Skin of body (tissue), 2 donors: ENCODE data around the gene PSMC5. TPM values are rescaled to one million over a fixed set of nuclear protein-coding genes. Genes with fewer than 3 reads are reported as not detected.
"Not testable (repeated sequence)": the region's sequence is repeated elsewhere in the genome, so short reads cannot be mapped to it uniquely, and the experiment has no call there.

ENCODE experiments used
- DNase-seq: peaks from one replicate; lab custom pipeline; 2025; lab: John Stamatoyannopoulos, UW
- total RNA-seq: library from RNA; depleted of rRNA; stranded (reverse); fragments of >200 nt; gene quantifications from one replicate; pipeline ENCODE4 v1.2.3, GENCODE V29; 2014

The PSMC5 gene
- total RNA-seq, 1 donor from 2014 or later = 48.3 TPM

DNA sequence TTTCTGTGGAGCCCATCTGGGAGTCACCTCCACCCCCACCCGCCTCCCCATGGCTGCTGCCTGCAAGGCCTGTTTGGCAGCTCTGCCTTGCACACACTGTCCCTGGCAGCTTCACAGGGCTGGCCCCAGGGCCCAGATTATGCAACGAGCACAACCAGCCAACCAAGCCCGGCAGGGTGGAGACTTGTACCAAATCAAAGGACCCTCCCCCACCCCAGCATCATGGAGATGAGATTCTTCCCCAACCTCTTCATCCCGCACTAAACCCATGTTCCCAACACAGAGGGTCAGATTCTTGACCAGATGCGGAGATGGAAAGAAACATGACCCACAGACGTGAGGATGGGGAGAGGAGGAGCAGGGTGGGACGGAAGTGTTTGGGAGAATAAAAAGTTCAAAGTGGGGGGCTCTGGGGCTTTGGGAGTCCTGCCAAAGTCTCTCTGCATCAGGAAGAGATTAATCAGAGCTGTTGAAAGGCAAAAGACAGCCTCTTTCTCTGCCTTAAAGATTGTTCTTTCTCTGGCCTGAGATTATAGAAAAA, 11.5 kb downstream of the PSMC5 start:
- peak; percentile 97 for DNase-seq

DNA sequence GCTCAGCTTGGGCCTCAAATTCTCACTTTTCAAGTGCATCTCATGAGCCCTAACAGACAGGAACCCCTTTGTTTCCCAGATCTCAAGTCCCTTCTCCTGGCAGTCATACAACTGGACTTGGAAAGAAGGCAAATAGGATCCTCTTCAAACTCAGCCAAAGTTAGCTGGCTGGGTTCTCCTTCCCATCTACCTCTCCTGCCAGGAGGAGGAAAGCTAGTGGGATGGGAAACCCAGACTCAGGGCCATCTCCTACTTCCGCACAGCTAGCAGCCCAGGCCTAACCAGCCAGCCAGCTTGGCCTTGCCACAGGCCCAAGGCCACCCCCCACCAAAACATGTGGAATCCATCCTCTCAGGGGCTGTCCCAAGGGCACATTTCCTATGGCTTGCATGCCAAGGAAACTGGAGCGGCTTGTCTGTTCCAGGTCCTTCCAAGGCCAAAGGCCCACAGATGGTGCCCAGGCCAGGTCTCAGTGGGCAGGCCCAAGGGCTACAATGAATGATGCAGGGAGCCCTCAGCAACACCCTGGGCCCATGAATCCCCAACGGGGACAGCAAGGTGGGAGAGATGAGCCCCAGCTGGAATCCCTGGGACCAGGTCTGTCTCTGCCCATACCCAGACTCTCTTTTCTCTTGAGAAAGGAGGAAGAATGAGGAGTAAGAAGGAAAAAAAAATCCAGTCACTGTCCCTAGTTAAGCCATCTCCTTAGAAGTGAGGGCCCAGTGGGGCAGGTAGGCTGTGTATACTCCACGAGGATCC, 13.5 kb downstream of the PSMC5 start:
- DNase-seq = peak; percentile 36

DNA sequence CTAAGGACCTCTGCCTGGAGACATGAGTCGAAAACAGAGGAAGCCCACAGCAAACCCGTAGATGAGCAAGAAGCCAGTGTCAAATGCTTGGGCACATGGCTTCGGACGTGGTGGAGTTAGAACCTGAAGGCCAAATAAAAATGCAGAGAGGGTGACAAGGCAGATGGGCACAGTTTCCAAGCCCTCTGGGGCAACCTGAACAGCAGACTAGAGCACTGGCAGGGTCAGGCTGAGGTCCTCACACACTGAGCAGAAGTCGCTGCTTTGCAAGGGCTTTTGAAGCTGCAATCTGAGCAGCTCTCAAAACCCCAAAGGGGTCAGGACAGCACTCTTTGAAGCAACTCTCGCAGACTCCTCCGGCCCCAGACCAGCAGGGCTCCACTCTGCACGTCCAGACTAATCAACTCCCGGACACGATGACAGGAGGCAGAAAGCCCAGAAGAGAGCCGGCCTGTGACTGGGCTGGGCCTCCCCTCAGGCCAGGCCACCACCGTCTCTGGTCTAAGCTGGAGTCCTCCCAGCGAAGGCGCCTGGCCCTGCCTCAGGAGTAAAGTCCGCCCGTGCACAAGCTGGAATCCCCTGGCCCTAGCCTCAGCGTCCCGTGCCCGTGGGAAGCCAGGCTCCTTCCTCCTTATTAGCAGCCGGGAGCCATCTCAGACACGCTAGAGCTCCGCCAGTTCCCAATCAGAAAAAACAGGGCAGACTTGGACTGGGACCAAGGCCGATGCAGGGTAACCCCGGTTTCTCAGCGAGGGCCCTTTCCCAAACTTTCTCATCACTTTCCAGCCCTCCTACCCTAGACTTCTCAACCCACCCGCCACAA, 14.3 kb downstream of the PSMC5 start:
- DNase-seq = no peak

DNA sequence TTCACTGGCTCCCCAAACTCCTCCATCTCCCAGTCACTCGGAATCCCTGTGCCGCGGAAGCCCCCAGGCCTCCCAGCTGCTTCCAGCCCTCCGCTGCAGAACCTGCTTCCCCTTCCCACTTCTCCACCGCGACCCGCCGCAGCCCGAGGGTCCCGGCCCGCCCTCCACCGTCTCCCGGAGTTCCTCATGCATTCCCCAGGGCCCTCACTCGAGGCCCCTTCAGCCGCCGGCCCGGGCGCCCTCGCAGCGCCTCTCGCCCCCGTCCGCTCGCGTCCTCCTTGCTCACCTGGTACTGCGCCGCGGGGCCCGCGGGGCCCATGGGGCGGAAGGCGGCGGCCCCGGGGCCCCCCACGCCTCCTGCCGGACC, 14.9 kb downstream of the PSMC5 start:
- no peak for DNase-seq

DNA sequence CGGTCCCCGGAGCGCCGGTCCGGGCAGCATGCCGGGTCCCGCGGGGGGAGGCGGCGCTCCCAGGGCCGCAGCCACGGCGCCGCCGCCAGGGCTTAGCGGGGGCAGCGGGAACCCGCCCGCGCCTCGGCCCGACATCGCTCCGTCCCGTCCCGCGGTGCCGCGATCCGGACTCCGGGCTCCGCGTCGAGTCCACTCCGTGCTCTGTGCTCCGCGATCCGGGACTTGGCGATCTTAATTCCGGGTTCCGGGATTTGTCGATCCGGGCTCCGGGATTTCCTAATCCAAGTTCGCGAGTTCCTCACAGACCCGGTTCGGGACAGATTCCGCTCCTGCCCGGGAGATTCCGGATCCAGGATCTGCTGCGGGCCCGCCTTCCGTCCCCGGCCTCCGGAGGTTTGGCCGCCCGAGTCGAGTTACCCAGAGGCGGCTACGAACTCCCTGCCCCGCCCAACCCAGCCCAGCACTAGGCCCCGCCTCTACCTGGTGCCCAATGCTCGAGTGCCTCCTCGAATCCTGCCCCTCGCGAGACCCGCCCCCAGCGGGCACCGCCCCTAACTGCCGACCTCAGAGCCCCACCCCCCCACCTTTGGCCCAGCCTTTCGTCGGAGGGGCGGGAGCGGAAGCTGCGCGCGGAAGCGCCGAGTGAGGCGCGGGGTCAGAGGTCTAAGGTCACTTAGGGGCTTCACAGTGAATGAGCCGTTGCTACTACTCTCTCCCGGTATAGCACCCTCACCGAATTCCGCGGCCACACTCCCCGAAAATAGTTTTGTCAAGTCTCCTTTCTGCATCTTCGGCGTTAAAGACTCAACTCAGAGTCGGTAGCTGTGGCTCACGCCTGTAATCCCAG, 15.5 kb downstream of the PSMC5 start, which contains the start of gene SMARCD2:
Gene SMARCD2, minus strand, starts transcription at position 146 of the 847 bp plus-strand sequence. Its CDS starts 11 bp downstream, at position 135.
- peak; percentile 100 for DNase-seq

DNA sequence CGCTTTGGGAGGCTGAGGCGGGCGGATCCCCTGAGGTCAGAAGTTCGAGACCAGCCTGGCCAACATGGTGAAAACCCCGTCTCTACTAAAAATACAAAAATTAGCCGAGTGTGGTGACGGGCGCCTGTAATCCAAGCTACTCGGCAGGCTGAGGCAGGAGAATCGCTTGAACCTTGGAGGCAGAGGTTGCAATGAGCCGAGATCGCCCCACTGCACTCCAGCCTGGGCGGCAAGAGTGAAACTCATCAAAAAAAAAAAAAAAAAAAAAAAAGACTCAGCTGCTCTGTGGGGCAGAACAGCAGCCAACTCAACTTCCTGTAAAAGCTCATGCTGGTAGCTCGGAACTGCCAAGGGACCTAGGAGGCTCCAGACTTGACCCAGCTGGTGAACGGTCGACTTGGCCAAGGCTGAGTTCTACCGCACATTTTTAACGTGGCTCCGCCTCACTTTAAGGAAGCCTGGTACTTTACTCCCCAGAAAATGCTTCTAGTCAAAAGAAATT, 16.2 kb downstream of the PSMC5 start:
- DNase-seq = peak; percentile 47

DNA sequence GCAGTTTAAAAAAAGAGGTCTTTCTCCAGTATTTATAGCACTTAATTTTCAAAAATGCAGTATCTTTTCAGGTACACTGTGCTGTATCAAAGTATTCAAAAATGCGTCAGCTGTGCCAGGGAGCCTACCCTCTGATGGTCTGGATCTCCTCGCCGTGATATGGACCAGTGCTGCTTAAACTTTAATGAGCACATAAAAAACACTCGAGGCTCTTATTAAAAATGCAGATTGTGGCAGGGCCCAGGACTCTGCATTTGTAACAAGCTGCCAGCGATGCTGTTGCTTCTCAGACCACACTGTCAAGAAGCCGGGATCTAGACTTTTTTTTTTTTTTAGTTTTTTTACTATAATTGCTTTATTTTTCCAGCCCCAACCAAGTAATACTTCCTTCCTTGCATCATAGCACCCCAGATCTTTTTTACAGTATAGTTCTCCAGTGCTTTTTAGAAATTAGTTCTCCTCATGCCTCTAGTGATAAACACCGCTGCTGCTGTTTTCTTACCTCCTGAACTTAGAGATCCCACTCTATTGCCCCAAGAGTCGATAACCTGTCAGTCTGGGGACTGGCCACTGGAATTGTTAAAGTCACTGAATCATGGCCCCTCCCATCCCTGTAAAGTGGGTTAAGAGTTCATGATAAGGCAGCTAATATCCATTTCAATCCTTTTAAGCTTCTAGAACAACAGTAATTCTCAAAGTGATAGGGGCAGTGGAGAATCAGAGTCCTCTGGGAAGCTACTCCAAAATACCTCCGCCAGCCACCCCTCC, 16.9 kb downstream of the PSMC5 start:
- no peak for DNase-seq

DNA sequence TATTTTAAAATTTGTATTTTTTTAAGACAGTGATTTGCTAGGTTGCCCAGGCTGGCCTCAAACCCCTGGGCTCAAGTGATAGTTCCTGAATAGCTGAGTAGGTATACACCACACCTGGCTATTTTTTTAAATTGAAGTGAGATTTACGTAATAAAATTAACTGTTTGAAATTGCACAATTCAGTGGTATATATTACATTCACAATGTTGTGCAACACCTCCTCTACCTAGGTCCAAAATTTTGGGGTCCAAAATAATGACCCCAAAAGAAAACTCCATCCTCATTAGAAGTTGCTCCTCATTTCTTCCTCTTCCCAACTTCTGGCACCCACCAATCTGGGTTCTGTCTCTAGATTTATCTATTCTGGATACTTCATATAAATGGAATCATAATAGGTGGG, 18.3 kb downstream of the PSMC5 start:
- DNase-seq = no peak

DNA sequence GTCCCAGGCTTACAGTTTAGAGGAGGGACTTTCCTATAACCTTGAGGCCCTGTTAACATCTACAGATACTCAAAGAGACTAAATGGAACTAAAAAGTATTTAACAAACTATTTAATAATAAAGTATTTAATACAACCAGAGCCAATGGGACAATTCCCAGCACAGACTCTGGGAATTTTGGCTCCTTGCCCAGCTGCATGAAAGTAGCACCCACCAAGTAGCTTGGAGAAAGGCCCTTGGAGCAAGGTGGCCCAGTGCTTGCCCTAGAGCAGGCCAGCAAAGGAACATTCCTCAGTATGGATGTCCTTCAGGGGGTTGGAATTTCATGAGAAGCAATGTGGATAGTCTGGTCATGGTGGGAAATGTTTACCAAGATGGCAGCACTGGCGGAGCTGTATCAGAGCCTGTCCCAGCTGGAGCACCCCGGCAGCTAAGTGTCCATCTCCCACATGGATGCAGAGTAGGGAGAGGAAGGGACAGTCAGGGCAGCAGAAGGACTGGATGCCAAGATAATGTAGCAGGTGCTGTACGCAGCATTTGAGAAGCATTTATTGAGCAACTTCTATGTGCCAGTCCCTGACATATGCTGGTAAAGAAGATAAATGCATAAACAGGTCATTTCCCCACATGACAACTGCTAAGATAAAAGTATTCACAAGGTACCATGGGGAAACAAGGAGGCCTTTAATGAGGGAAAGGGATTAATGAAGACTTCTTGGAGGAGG, 20.5 kb downstream of the PSMC5 start:
- no peak for DNase-seq

DNA sequence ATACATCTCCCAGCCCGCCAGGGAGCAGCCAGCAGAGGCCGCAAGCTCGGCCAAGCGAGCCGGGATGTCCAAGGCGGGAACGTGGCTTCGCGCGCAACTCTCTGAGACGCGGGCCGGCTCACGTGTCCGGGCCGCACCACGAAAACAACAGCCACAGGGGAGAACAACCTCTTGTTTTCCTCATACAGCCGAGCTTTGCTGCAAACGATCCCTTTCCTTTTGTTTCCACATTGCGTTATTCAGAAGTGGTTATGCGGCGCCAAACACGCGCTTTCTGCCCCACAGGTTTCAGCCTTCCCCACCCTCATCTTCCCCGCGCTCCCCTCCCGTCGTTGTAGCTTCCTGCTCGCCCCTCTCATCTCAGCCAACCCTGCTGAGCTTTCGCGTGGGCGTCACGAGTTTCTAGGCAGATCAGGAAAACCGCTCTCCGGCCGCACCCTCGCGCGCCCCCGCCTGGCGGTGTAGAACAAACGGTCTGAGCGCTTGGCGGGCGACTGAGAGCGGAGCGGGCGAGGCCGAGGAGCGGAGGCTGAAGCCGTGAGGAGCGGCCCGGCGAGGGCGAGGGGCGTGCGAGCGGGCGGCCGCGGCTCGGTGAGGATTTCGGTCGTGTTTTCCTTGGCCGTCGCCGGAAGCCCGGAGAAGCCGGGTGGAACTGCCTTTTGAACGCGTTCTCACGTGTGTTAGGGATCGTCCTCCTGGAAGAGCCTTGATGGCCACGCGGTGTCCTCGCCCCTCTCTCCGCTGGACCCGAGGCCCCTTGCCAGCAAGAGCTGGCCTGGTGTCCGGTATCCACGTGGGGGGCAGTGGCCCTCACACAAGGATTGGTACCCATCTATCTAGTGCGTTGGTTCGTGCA, 21.8 kb downstream of the PSMC5 start:
- DNase-seq = peak; percentile 80

DNA sequence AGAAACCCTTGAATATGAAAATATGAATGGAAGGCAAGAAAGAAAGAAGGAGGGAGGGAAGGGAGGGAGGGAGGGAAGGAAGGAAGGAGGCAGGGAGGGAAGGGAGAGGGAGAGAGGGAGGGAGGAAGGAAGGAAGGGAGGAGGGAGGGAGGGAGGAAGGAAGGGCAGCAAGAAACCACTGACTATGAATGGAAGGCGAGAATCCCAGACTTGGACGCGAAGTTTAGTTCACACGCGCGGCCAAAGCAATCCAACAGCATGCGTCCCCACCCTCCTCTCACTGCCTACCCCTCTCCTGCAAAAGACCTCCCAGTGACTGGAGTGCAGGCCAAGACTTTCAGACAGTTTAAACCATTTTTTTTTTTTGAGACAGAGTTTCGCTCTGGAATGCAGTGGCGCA, 23.2 kb downstream of the PSMC5 start:
- DNase-seq = no peak

DNA sequence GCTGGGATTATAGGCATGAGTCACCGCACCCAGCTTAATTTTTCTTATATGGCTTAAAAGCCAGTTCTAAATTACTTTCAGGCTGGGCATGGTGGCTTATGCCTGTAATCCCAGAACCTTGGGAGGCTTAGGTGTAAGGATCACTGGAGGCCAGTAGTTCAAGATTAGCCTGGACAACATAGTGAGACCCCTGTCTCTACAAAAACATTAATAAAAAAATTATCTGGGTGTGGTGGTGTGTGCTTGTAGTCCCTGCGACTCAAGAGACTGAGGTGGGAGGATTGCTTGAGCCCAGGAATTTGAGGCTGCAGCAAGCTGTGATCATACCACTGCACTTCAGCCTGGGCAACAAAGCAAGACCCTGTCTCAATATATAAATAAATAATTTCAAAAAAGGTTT, 26.0 kb downstream of the PSMC5 start:
- DNase-seq = no peak

DNA sequence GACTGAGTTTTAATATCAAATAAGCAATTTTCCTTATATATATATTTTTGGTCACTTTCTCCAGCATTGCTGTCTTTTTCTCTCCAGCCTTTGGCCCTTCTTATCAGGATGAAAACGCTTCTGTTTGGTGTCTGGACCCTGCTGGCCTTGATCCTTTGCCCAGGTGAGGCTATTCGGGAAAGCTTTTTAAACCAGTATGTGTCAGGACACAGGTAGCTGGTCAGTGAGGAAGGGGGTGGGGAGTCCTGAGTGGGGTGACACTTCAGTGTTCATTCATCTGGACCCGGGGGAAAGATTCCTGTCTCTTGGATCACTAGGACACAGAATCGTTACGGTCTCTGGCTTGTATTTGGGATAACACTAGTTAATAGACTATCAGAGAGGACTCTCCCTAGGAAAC, 27.5 kb downstream of the PSMC5 start:
- DNase-seq = no peak

DNA sequence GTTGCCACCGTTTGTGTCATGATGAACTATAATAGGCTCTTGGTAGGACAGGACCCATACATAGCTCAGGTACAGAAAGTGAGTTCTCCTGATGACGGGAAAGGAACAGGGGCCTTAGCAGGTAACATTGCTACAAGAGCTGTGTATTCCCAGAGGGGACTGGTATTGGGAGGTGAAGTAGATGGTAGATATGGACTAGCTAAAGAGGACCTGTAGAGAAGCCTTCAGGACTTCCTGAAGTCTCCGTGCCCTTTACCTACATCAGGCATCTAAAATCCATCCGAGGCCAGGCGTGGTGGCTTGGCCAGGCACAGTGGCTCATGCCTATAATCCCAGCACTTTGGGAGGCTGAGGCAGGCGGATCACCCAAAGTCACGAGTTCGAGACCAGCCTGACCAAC, 28.0 kb downstream of the PSMC5 start:
- DNase-seq = no peak

DNA sequence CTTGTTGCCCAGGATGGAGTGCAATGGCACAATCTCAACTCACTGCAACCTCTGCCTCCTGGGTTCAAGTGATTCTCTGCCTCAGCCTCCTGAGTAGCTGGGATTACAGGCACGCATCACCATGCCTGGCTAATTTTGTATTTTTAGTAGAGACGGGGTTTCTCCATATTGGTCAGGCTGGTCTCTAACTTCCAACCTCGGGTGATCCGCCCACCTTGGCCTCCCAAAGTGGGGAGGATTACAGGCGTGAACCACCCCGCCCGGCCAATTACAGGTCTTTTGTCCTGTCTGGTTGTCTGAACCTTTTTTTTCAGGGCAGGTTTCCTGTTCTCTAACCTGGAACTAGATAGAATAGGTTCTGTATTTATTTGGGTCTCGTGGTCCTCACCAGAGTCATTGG, 29.2 kb downstream of the PSMC5 start:
- not testable (repeated sequence) for DNase-seq

DNA sequence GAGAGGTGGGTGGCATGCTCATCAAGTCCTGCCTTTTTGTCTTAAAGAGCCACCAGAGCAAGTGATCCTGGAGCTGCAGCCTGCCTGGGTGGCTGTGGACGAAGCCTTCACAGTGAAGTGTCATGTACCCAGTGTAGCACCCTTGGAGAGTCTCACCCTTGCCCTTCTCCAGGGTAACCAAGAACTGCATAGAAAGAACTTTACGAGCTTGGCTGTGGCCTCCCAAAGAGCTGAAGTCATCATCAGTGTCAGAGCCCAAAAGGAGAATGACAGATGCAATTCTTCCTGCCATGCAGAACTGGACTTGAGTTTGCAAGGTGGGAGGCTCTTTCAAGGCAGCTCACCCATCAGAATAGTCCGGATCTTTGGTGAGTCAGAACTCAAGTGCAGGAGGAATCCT, 32.0 kb downstream of the PSMC5 start:
- no peak for DNase-seq

DNA sequence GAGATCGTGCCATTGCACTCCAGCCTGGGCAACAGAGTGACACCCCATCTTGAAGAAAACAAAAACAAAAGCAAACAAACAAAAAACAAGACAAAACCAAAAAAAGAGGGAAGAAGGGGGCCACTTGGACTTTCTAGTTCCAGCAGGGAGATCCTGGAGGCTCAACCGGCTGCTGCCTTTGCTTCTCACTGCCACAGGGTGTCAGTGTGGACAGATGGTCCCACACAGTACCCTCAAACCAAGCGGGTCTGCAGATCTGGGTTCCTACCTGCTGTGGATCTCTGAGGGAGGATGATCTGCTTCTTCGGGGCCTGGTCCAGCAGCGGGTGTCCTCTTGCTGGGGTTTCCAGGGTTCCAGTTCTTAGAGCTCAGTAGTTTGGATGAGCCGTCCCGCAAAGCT, 39.4 kb downstream of the PSMC5 start:
- not testable (repeated sequence) for DNase-seq

DNA sequence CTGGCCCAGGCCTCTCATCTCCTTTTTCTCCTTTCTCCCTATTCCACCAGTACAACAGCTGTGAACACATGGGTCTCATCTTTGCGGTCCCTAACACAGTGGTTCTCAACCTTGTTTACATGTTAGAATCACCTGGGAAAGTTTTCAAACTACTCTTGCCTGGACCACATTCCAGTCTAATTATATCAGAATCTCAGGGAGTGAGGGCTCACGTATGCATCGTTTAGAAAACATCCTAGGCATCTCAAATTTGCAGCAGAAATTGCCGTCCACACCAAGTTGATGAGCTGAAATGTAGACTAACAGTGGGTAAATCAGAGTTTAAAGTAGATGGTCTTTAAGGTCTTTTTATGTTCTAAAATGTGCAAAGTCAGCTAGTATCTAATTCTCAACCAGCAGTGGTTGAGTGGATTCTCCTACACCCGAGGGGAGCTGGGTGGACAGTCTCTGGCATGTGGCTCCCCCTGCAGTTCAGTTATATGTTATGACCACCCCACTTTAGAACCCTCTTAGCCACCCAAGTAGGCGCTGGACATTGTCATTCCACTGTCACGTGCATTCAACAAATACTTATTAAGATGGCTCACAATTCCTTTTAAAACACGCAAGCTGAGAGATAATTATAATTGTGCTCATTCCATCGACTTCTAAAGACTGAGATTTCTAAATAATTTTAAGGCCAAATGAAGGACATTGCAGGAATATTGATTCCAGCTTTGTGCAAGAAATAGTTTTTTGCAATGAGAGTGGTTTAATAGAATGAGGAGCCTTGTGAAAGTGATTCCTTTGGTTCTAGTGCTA, 42.5 kb downstream of the PSMC5 start:
- not testable (repeated sequence) for DNase-seq
